ENCODE data around the gene LRRK1.

DNA sequence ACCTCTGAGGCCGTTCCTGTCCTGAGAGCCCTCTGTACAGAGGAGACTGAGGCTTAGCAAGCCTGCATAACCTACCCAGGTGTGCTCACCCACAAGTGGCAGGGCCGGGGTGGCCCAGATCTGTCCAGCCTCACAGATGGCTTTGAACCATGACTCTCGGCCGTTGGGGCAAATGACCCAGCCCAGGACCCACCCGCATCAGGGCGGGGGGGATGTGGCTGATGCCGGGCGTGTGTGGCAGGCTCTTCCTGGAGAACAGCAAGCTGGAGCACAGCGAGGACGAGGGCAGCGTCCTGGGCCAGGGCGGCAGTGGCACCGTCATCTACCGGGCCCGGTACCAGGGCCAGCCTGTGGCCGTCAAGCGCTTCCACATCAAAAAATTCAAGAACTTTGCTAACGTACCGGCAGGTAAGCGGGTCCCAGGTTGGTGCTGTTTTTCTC, 133.5 kb downstream of the LRRK1 start:
- TF ChIP-seq SMC3 (IDR thresholded peaks at IDR 0.05; ENCODE audit: low read depth, low read length) (no peak), CTCF (conservative IDR thresholded peaks at IDR 0.05; ENCODE audit: low read depth, low read length) (no peak), FOS (IDR thresholded peaks at IDR 0.05; ENCODE audit: low read depth, low read length) (no peak), POLR2A (IDR thresholded peaks at IDR 0.05; ENCODE audit: low read depth, low read length) (no peak), CEBPB (IDR thresholded peaks at IDR 0.05; ENCODE audit: low read depth, low read length) (no peak), RAD21 (IDR thresholded peaks at IDR 0.05; ENCODE audit: low read length) (no peak), RFX5 (IDR thresholded peaks at IDR 0.05; ENCODE audit: low read depth, low read length) (no peak), MXI1 (IDR thresholded peaks at IDR 0.05; ENCODE audit: borderline replicate concordance, low read depth, low read length) (no peak), BHLHE40 (IDR thresholded peaks at IDR 0.05; ENCODE audit: low read depth, low read length) (no peak), MAFK (IDR thresholded peaks at IDR 0.05; ENCODE audit: low read depth, low read length) (no peak), RCOR1 (IDR thresholded peaks at IDR 0.05; ENCODE audit: insufficient replicate concordance, low read length) (no peak), MAZ (IDR thresholded peaks at IDR 0.05; ENCODE audit: borderline replicate concordance, low read depth, low read length) (no peak), CHD1 (IDR thresholded peaks at IDR 0.05; ENCODE audit: low read depth, low read length) (no peak), USF2 (IDR thresholded peaks at IDR 0.05; ENCODE audit: low read depth, low read length) (no peak)
